Measurements from ENCODE around the gene FUBP1. TPM values are rescaled to one million over a fixed set of nuclear protein-coding genes. Genes with fewer than 3 reads are reported as not detected.

FUBP1 gene
- total and polyA plus RNA-seq, 2 donors (not counting 1 experiment from before 2014, with no cell fraction given): 95.8 to 249 TPM

- POLR2A ChIA-PET: interaction anchor here (1.0 to 2.8 kb wide), 2 partner anchors 26 to 225 kb away, joined by 3 to 19 read pairs; partner anchors contain the start of genes FUBP1 and MIGA1
- Histone ChIP-seq H3K27ac (ENCODE audit: low read length in 2 of 2) (peak overlapping the region; percentile 97 to 98), H4K20me1 (ENCODE audit: control insufficient read depth, insufficient read depth, low read length, poor library complexity, severe bottlenecking) (no peaks in the 10 kb centered on the region), H3K27me3 (replicated peaks in 1 of 4; ENCODE audit: control extremely low read depth in 1 of 4, control insufficient read depth in 3 of 4, insufficient read depth in 4 of 4, low read length in 3 of 4) (no peaks in the 10 kb centered on the region), H3K79me2 (ENCODE audit: control insufficient read depth, insufficient read depth, low read length) (peaks cover 16% of the 10 kb centered on the region), H3K4me1 (ENCODE audit: control insufficient read depth in 2 of 2, insufficient read depth in 2 of 2, low read length in 2 of 2) (peaks cover 0 to 20% of the 10 kb centered on the region in 2 donors), H3K9me3 (ENCODE audit: control extremely low read depth in 1 of 3, control insufficient read depth in 2 of 3, insufficient read depth in 1 of 3, low read length in 2 of 3) (no peaks in the 10 kb centered on the region), H3K36me3 (replicated peaks in 1 of 2; ENCODE audit: control extremely low read depth in 1 of 2, control insufficient read depth in 1 of 2, extremely low read depth in 1 of 2, insufficient read depth in 2 of 2, low read length in 1 of 2) (no peaks in the 10 kb centered on the region), H2AFZ (ENCODE audit: insufficient read depth, low read depth, low read length, poor library complexity, severe bottlenecking) (peak overlapping the region; percentile 69), H3K4me2 (replicated peaks; ENCODE audit: low read depth, low read length, poor library complexity, severe bottlenecking) (peak overlapping the region; percentile 71), H3K4me3 (ENCODE audit: control extremely low read depth in 1 of 5, extremely low read depth in 1 of 5, insufficient read depth in 1 of 5, low read depth in 2 of 5, low read length in 4 of 5) (peak overlapping the region; percentile 55 to 95 (median 66)), H3K9ac (ENCODE audit: low read length) (peak overlapping the region; percentile 81)
- Mint-ChIP-seq H3K4me3 (peak overlapping the region; percentile 85), H3K27me3 (no peaks in the 10 kb centered on the region), H3K9me3 (ENCODE audit: insufficient read depth) (no peaks in the 10 kb centered on the region), H3K4me1 (peaks cover 43% of the 10 kb centered on the region), H3K27ac (peak overlapping the region; percentile 97)
- DNase-seq (no peak), ATAC-seq (ENCODE audit: low read depth) (peak; percentile 47)
- intact Hi-C loops (cut with micrococcal nuclease): loop anchor here (1.0 kb wide), 2 partner anchors 25 to 321 kb away; partner anchors contain the start of gene FUBP1
- TF ChIP-seq EZH2 (IDR thresholded peaks at IDR 0.05; ENCODE audit: borderline replicate concordance, insufficient read depth, low read depth, low read length, poor library complexity, severe bottlenecking) (no peak), CTCF (IDR thresholded peaks at IDR 0.05) (no peak)
- no CpG with 5 or more reads among the region's 8 CpGs for WGBS (ENCODE audit: insufficient coverage)
- CTCF ChIA-PET: interaction anchor here (0.5 to 2.2 kb wide), 9 partner anchors 9 to 194 kb away, joined by 3 to 18 read pairs (median 4); partner anchors contain the start of gene FUBP1
These were observed 25.2 kb upstream of the FUBP1 start for GRCh38 chr1:78003882-78004718.
